ENCODE results near the gene HECTD1.
"Not testable (repeated sequence)": the region's sequence is repeated elsewhere in the genome, so short reads cannot be mapped to it uniquely, and the experiment has no call there.

HECTD1 gene

GRCh38 chr14:31192544-31192943 lies 15.0 kb downstream of the HECTD1 start:
- DNase-seq: not testable (repeated sequence)

- DNase-seq: no peak
Observed at GRCh38 chr14:31190717-31191263, 16.8 kb downstream of the HECTD1 start.

GRCh38 chr14:31190219-31190603 lies 17.4 kb downstream of the HECTD1 start:
- no peak for DNase-seq

GRCh38 chr14:31189346-31190218 lies 18.0 kb downstream of the HECTD1 start:
- DNase-seq: no peak

GRCh38 chr14:31188744-31189143 lies 18.8 kb downstream of the HECTD1 start:
- no peak for DNase-seq

- not testable (repeated sequence) for DNase-seq
Observed at GRCh38 chr14:31182016-31182415, 25.6 kb downstream of the HECTD1 start.

- DNase-seq: no peak
Observed at GRCh38 chr14:31181271-31181670, 26.3 kb downstream of the HECTD1 start.

GRCh38 chr14:31180299-31181051 lies 27.1 kb downstream of the HECTD1 start:
- DNase-seq: no peak

GRCh38 chr14:31174433-31174832 lies 33.2 kb downstream of the HECTD1 start:
- no peak for DNase-seq

- DNase-seq: no peak
Observed at GRCh38 chr14:31173120-31173837, 34.3 kb downstream of the HECTD1 start.

- no peak for DNase-seq
Observed at GRCh38 chr14:31172084-31172483, 35.5 kb downstream of the HECTD1 start.

GRCh38 chr14:31170411-31170810 lies 37.2 kb downstream of the HECTD1 start:
- no peak for DNase-seq

- no peak for DNase-seq
Observed at GRCh38 chr14:31169877-31170276, 37.7 kb downstream of the HECTD1 start.

GRCh38 chr14:31167032-31167431 lies 40.6 kb downstream of the HECTD1 start:
- no peak for DNase-seq

- DNase-seq: no peak
Observed at GRCh38 chr14:31166271-31166561, 41.4 kb downstream of the HECTD1 start.

GRCh38 chr14:31164115-31164514 lies 43.5 kb downstream of the HECTD1 start:
- DNase-seq: no peak

GRCh38 chr14:31162910-31163649 lies 44.5 kb downstream of the HECTD1 start:
- no peak for DNase-seq

- no peak for DNase-seq
Observed at GRCh38 chr14:31161274-31161673, 46.3 kb downstream of the HECTD1 start.

- DNase-seq: no peak
Observed at GRCh38 chr14:31159682-31160296, 47.8 kb downstream of the HECTD1 start.

GRCh38 chr14:31154956-31155355 lies 52.6 kb downstream of the HECTD1 start:
- DNase-seq: no peak

- DNase-seq: no peak
Observed at GRCh38 chr14:31142455-31143087, 65.0 kb downstream of the HECTD1 start.
